ENCODE measurements around the gene RUFY1.

RUFY1 gene

DNA sequence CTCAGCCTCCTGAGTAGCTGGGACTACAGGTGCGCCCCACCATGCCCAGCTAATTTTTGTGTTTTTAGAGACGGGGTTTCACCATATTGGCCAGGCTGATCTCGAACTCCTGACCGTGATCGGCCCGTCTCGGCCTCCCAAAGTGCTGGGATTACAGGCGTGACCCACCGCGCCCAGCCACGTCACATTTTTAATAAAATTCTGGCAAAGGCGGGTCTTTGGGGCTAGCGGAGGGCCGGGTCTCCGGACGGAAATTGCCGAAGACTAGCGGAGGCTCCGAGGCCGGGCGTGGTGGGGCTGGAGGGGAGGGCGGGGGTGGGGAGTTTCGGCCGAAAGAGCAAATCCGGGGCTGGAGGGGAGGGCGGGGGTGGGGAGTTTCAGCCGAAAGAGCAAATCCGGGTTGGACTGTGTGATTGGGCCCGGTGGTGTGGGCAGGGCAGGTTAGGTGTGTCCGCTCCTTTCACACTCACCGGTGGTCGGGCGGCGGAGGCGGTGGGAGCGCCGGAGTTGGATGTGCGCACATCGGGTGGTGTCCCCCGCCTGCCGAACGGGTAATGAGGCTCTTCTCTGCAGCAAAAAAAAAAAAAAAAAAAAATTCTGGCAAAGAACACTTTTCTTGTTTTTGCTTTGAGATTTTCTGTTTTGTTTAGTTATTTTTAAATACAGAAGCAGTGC is 27.1 kb downstream of the RUFY1 start:
- Histone ChIP-seq H2AFZ (ENCODE audit: low read depth, low read length) (no peak overlapping the region), H2BK120ac (ENCODE audit: low read depth, low read length) (no peak overlapping the region), H2BK5ac (ENCODE audit: low read depth, low read length, poor library complexity, severe bottlenecking) (no peak overlapping the region), H3K27ac (ENCODE audit: low read length, poor library complexity, severe bottlenecking) (no peak overlapping the region), H4K91ac (ENCODE audit: low read length) (no peak overlapping the region), H3K4me3 (ENCODE audit: insufficient read depth in 1 of 2, low read depth in 1 of 2, low read length in 2 of 2) (no peak overlapping the region), H3K4ac (ENCODE audit: low read depth in 1 of 2, low read length in 2 of 2) (no peak overlapping the region), H3K18ac (ENCODE audit: low read depth in 1 of 2, low read length in 2 of 2) (no peak overlapping the region), H2AK5ac (ENCODE audit: low read length, severe bottlenecking) (no peak overlapping the region), H3K27me3 (ENCODE audit: control insufficient read depth in 1 of 2, insufficient read depth in 1 of 2, low read length in 2 of 2) (no peaks in the 10 kb centered on the region), H3K9ac (ENCODE audit: low read length) (no peak overlapping the region), H2BK12ac (ENCODE audit: low read length in 2 of 2) (no peak overlapping the region), H3K14ac (ENCODE audit: low read length in 2 of 2) (no peak overlapping the region), H3K4me2 (ENCODE audit: low read length, poor library complexity, severe bottlenecking) (no peak overlapping the region), H2BK15ac (ENCODE audit: low read depth, poor library complexity, severe bottlenecking) (no peak overlapping the region), H3K23ac (ENCODE audit: low read length in 2 of 2) (no peak overlapping the region), H3K4me1 (ENCODE audit: control insufficient read depth, insufficient read depth, low read depth, low read length) (no peaks in the 10 kb centered on the region), H3K36me3 (ENCODE audit: control insufficient read depth in 1 of 2, insufficient read depth in 2 of 2, low read depth in 1 of 2, low read length in 2 of 2) (peaks cover 49 to 72% of the 10 kb centered on the region in 2 experiments), H4K8ac (ENCODE audit: low read length) (no peak overlapping the region), H3K9me3 (ENCODE audit: control insufficient read depth, low read length) (no peaks in the 10 kb centered on the region), H3K79me1 (replicated peaks; ENCODE audit: low read length, poor library complexity, severe bottlenecking) (peaks cover 11% of the 10 kb centered on the region)
- WGBS, result 98% methylated on average over 36 of the region's 42 CpGs
- no peak for DNase-seq

DNA sequence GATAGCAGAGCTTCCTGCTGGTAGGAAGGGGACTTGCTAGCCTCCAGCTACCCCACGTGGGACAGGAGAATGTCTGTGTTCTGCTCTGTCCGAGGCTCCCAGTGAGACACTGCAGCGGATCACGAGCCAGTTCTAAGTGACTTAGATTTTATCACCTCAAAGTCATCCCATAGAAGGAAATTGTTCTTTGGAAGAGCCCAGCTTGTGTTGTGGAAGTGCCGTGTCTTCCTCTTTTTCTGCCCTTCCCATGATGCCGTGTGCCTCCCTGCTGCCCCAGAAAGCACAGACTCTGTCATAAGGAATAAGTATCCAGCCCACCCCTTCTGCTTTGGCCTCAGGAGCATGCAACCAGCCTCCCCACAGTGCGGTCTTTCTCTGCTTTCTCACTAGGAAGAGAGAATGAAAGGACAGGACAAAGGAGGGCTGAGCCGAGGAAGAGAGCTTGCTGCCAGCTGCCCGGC is 35.6 kb downstream of the RUFY1 start:
- Histone ChIP-seq H2BK5ac (ENCODE audit: low read depth, low read length, poor library complexity, severe bottlenecking) (no peak overlapping the region), H4K91ac (ENCODE audit: low read length) (no peak overlapping the region), H3K4me2 (ENCODE audit: low read length, poor library complexity, severe bottlenecking) (no peak overlapping the region), H3K27ac (ENCODE audit: low read length, poor library complexity, severe bottlenecking) (no peak overlapping the region), H4K8ac (ENCODE audit: low read length) (no peak overlapping the region), H2BK15ac (ENCODE audit: low read depth, poor library complexity, severe bottlenecking) (no peak overlapping the region), H2BK120ac (ENCODE audit: low read depth, low read length) (no peak overlapping the region), H3K9me3 (ENCODE audit: control insufficient read depth, low read length) (no peaks in the 10 kb centered on the region), H3K36me3 (ENCODE audit: control insufficient read depth in 1 of 2, insufficient read depth in 2 of 2, low read depth in 1 of 2, low read length in 2 of 2) (peaks cover 47 to 74% of the 10 kb centered on the region in 2 experiments), H3K18ac (ENCODE audit: low read depth in 1 of 2, low read length in 2 of 2) (no peak overlapping the region), H3K27me3 (ENCODE audit: control insufficient read depth in 1 of 2, insufficient read depth in 1 of 2, low read length in 2 of 2) (no peaks in the 10 kb centered on the region), H3K4me3 (ENCODE audit: insufficient read depth in 1 of 2, low read depth in 1 of 2, low read length in 2 of 2) (no peak overlapping the region), H2AFZ (ENCODE audit: low read depth, low read length) (no peak overlapping the region), H3K14ac (ENCODE audit: low read length in 2 of 2) (no peak overlapping the region), H3K23ac (ENCODE audit: low read length in 2 of 2) (no peak overlapping the region), H2BK12ac (ENCODE audit: low read length in 2 of 2) (no peak overlapping the region), H3K4me1 (ENCODE audit: control insufficient read depth, insufficient read depth, low read depth, low read length) (peaks cover 3% of the 10 kb centered on the region), H3K79me1 (replicated peaks; ENCODE audit: low read length, poor library complexity, severe bottlenecking) (peaks cover 17% of the 10 kb centered on the region), H2AK5ac (ENCODE audit: low read length, severe bottlenecking) (no peak overlapping the region), H3K4ac (ENCODE audit: low read depth in 1 of 2, low read length in 2 of 2) (no peak overlapping the region), H3K9ac (ENCODE audit: low read length) (no peak overlapping the region)
- WGBS, result 90% methylated on average over 7 of the region's 9 CpGs
- no peak for DNase-seq

DNA sequence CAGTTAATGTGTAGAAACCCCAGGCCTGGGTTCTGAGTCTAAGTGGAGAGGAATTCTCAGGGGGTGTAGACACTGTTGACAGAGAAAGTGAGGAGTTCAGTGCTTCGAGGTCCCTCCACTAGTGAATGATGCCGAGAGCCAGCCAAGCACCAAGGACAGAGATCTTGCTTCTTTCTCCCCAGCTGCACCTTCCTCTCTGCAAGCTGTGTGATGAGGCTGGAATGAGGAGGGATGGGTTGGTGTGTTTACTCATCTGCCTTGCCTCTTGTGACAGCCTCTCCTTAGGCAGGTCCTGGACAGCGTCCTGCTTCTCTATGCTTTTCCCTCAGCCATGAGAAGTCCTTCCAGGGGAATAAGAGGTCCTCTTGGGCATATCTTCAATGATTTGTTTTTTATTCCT is 37.8 kb downstream of the RUFY1 start:
- H2AK5ac ChIP-seq (ENCODE audit: low read length, severe bottlenecking), result no peak overlapping the region
- H3K4me2 ChIP-seq (ENCODE audit: low read length, poor library complexity, severe bottlenecking), result no peak overlapping the region
- H2BK12ac ChIP-seq (ENCODE audit: low read length in 2 of 2), result no peak overlapping the region
- H2AFZ ChIP-seq (ENCODE audit: low read depth, low read length), result no peak overlapping the region
- peaks cover 11% of the 10 kb centered on the region for H3K79me1 ChIP-seq (replicated peaks; ENCODE audit: low read length, poor library complexity, severe bottlenecking)
- H3K36me3 ChIP-seq (ENCODE audit: control insufficient read depth in 1 of 2, insufficient read depth in 2 of 2, low read depth in 1 of 2, low read length in 2 of 2), result peaks cover 39 to 74% of the 10 kb centered on the region in 2 experiments
- no peak overlapping the region for H3K9ac ChIP-seq (ENCODE audit: low read length)
- no peak overlapping the region for H2BK120ac ChIP-seq (ENCODE audit: low read depth, low read length)
- H3K4me1 ChIP-seq (ENCODE audit: control insufficient read depth, insufficient read depth, low read depth, low read length), result peaks cover 3% of the 10 kb centered on the region
- no peak overlapping the region for H3K14ac ChIP-seq (ENCODE audit: low read length in 2 of 2)
- no peak overlapping the region for H2BK15ac ChIP-seq (ENCODE audit: low read depth, poor library complexity, severe bottlenecking)
- H3K23ac ChIP-seq (ENCODE audit: low read length in 2 of 2), result no peak overlapping the region
- no peak overlapping the region for H3K4ac ChIP-seq (ENCODE audit: low read depth in 1 of 2, low read length in 2 of 2)
- no peak overlapping the region for H4K91ac ChIP-seq (ENCODE audit: low read length)
- no peak overlapping the region for H2BK5ac ChIP-seq (ENCODE audit: low read depth, low read length, poor library complexity, severe bottlenecking)
- no peaks in the 10 kb centered on the region for H3K9me3 ChIP-seq (ENCODE audit: control insufficient read depth, low read length)
- H3K18ac ChIP-seq (ENCODE audit: low read depth in 1 of 2, low read length in 2 of 2), result no peak overlapping the region
- WGBS, result 83% methylated on average over 1 of the region's 3 CpGs
- DNase-seq, result peak; percentile 40
- no peak overlapping the region for H3K4me3 ChIP-seq (ENCODE audit: insufficient read depth in 1 of 2, low read depth in 1 of 2, low read length in 2 of 2)
- H3K27ac ChIP-seq (ENCODE audit: low read length, poor library complexity, severe bottlenecking), result no peak overlapping the region
- H3K27me3 ChIP-seq (ENCODE audit: control insufficient read depth in 1 of 2, insufficient read depth in 1 of 2, low read length in 2 of 2), result no peaks in the 10 kb centered on the region
- H4K8ac ChIP-seq (ENCODE audit: low read length), result no peak overlapping the region

- H3K79me1 ChIP-seq (replicated peaks; ENCODE audit: low read length, poor library complexity, severe bottlenecking), result peaks cover 13% of the 10 kb centered on the region
- no peak overlapping the region for H2BK120ac ChIP-seq (ENCODE audit: low read depth, low read length)
- WGBS, result 20% methylated on average over 6 of the region's 6 CpGs
- no peak overlapping the region for H3K23ac ChIP-seq (ENCODE audit: low read length in 2 of 2)
- no peak overlapping the region for H2BK15ac ChIP-seq (ENCODE audit: low read depth, poor library complexity, severe bottlenecking)
- no peak overlapping the region for H3K14ac ChIP-seq (ENCODE audit: low read length in 2 of 2)
- no peak overlapping the region for H2AFZ ChIP-seq (ENCODE audit: low read depth, low read length)
- peak; percentile 81 for DNase-seq
- no peak overlapping the region for H2BK5ac ChIP-seq (ENCODE audit: low read depth, low read length, poor library complexity, severe bottlenecking)
- no peak overlapping the region for H3K18ac ChIP-seq (ENCODE audit: low read depth in 1 of 2, low read length in 2 of 2)
- H3K4me1 ChIP-seq (ENCODE audit: control insufficient read depth, insufficient read depth, low read depth, low read length), result peaks cover 2% of the 10 kb centered on the region
- no peaks in the 10 kb centered on the region for H3K9me3 ChIP-seq (ENCODE audit: control insufficient read depth, low read length)
- no peak overlapping the region for H3K4ac ChIP-seq (ENCODE audit: low read depth in 1 of 2, low read length in 2 of 2)
- no peak overlapping the region for H3K9ac ChIP-seq (ENCODE audit: low read length)
- H3K27me3 ChIP-seq (ENCODE audit: control insufficient read depth in 1 of 2, insufficient read depth in 1 of 2, low read length in 2 of 2), result no peaks in the 10 kb centered on the region
- H3K4me3 ChIP-seq (ENCODE audit: insufficient read depth in 1 of 2, low read depth in 1 of 2, low read length in 2 of 2), result no peak overlapping the region
- H3K36me3 ChIP-seq (ENCODE audit: control insufficient read depth in 1 of 2, insufficient read depth in 2 of 2, low read depth in 1 of 2, low read length in 2 of 2), result peaks cover 69 to 89% of the 10 kb centered on the region in 2 experiments
- no peak overlapping the region for H2AK5ac ChIP-seq (ENCODE audit: low read length, severe bottlenecking)
- no peak overlapping the region for H4K8ac ChIP-seq (ENCODE audit: low read length)
- H4K91ac ChIP-seq (ENCODE audit: low read length), result no peak overlapping the region
- no peak overlapping the region for H3K4me2 ChIP-seq (ENCODE audit: low read length, poor library complexity, severe bottlenecking)
- H3K27ac ChIP-seq (ENCODE audit: low read length, poor library complexity, severe bottlenecking), result no peak overlapping the region
- H2BK12ac ChIP-seq (ENCODE audit: low read length in 2 of 2), result no peak overlapping the region
Observed at GRCh38 chr5:179595916-179596315, 45.6 kb downstream of the RUFY1 start.
